SKM-1 treated with dmso at 0.1 percent for 144 hours (cell line): ENCODE results near the gene NHERF1.
A peak's percentile ranks its signal among the peaks of the same experiment; 100 is the strongest.

Experiments used
- DNase-seq: peaks from one replicate; lab custom pipeline; 2025; ENCODE audit not compliant: unreplicated experiment; lab: John Stamatoyannopoulos, UW

Gene NHERF1

DNA sequence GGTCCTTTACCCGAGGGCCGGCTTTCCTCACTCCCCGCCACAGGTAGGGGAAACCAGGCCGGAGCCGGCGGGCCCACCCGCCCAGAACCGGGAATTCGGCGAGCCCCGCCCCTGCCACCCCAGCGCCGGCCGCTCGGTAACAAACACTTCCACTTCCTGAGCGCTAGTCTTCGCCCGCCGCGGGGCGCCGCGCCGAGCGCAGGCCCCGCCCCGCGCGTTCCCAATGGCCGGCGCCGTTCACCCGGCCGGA lies 224 bp upstream of the NHERF1 start:
- DNase-seq, result no peak

DNA sequence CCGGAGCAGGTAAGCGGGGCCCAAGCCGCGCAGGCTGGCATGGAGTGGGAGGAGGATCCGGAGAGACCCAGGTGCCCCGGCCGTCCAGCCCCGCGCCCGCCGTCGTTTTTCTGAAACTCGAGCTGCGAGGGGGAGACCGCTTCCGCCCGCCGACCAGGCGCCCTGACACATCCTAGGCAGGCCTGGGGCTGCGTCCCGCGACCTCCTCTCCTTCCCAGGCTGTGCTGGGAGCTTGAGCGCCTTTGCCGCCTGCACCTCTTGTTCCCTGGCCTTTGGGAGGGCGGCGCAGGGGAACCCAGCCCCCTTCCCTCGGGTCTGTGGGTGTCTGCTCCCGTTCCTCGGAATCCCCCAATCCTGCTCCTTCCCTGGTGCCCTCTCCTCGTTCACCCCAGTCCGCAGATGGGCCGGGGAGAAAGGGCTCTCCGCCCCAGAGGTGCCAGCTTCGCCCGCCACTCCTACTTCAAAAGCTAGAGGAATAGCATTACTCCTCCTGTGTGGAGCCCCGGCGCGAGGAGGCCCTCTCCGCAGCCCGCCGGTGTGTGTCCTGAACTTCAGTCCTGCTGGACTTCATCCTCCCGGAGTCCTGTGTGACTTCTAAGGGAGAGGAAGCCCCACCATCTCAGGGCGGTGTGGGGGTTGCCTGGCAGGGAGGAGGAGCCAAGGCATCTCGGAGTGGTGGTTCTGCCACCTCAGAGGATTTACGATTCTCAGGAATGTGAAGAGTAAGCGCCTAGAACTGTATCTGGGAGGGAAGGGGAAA lies 1.0 kb downstream of the NHERF1 start:
- DNase-seq, result no peak

DNA sequence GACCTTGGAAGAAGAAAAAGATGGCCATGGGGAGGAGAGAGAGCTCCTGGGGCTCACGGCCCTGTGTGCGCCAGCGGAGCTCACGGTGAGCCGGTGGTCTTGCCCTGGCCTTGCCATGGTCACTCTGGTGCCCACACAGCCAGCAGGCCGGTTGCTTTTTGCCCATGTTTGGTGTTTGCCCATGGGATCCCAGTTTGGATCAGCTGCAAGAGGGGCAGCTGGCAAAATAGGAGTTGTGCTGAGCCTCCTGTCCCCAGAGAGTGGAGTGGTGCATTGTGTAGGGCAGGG lies 1.6 kb downstream of the NHERF1 start:
- DNase-seq, result no peak

DNA sequence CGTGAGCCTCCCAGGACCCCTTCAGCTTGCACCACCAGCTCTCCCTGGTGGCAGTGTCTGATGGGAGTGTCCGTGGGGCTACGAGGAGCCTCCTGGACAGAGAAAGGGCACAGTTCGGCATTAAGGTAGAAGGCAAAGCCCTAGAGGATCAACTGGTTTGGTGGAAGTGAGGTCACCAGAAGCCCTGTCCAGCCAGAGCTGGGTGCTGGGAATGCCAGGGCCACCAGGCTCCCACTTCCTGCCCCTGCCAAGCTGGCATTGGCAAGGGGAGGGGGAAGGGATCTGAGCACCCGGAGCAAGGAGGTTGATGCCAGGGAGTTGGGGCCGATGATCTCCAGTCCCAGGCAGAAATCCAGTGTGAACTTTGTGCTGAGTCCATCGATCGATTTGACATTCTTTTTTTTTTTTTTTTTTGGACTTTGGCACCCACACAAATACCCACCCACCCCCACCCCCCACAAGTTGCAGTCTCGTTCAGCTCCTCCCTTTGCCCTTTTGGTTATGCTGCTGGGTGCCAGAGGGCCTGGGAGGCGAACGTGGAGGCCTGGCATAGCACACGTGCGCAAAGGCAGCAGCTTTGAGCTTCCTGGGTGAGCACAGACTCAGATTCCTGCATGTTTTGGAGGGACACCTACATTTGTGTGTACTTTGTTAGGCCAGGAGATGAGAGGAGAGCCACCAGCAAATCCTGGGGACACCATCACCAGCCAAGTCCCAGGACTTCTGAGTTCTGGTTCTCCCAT lies 2.1 kb downstream of the NHERF1 start:
- no peak for DNase-seq

DNA sequence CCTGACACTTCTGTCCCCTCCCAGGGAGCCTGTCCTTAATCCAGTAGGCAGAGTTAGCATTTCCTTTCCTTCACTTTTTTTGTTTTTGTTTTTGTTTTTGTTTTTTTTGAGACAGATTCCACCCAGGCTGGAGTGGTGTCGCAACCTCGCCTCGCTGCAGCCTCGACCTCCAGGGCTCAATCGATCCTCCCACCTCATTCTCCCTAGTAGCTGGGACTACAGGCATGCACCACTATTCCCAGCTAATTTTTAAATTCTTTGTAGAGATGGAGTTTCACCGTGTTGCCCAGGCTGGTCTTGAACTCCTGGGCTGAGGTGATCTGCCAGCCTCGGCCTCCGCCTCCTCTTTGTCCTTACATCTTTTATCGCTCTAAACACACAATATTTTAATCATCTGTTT lies 4.0 kb downstream of the NHERF1 start:
- no peak for DNase-seq

DNA sequence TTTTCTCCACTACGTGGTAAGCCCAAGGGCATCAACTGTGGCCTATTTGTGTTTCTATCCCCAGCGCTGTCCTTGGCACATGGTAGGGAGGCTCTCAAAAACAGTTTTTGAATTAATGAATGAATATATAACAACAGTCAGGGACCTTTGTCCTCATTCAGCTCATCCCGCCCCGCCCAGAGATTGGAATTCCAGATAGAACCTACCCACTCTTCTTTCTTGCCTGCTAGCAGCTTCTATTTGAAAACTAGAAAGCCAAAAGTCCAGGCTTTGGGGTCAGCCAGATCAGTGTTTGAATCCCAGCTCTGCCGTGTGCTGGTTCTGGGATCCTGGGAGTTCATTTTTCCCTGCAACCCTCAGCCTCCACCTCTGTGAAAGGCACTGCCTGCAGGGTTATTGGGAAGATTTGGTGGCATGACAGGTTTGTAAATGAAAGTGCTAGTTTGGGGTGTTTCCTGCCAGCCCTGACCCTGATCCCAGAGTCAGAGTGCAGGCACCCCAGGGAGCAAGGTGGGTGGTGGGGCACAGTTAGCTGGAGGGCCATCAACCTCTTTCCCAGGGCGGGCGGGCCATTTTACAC lies 4.5 kb downstream of the NHERF1 start:
- no peak for DNase-seq

DNA sequence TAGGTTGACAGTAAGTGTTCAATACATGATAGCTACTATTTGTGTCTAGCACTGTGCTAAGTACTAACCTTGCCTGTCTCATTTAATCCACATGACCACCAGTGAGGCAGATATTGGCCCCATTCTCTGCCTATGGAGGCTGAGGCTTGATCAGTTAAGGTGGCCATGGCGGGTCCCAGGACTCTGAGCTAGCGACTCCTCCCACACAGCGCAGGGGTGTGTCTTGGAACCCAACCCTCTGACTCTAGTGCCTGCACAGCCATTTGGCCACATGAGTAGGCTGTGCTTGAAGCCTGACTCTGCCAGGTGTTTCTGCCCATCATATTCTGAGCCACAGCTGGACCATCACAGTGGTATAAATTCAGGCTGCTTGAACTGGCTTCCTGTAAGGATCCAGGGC lies 6.4 kb downstream of the NHERF1 start:
- no peak for DNase-seq

DNA sequence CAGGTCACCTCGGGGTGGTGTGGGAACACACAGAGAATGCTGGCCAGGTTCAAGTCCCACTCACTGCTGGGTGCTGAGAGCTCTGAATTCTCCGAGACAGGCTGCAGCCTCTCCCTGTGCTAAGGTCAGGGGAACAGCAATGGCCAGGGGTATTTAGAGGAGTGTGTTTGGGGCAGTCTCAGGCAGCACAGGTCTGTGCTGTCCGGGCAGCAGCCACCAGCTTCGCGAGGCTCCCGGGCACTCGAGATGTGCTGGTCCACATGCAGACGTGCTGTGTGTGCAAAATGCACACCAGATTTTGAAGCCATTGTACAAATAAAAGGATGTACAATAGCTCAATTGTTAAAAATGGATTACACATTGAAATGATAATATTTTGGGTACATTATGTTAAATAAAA lies 7.1 kb downstream of the NHERF1 start:
- DNase-seq, result no peak

DNA sequence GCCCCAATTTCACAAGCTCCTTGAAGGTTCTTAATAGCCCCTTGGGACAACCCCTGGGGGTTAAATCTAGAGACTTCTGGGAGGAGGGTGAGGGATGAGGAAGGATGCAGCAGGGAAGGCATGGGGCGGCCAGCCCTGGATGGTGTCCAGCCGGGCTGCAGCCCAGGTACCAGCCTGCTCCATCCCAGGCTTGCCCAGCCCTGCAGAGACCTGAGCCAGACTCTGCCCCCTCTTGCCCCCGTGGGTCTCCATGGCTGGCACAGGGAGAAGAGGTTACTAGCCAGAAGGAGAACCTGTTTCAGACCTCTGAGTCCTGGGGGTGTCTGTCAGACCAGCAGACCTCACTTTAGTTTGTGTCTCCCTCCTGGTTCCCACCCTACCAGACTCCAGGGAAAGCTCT lies 8.5 kb downstream of the NHERF1 start:
- no peak for DNase-seq

DNA sequence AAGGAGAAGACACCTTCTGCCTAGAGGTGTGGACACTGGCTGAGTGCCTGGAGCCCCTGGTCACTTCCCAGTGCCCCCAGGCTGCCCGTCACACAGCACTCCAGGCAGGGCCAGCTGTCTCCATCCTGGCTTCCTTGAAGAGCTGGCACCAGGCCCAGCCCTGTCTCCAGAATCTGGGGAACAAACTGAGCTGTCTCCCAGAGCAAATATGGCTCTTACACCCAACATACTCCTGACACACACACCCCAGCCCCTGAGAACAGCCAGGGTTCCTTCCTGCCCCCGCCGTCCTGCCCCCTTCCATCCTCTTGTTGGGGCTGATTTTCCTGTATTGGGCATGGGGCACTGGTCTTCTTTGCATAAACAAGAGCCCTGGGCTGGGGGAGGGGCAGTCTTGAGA lies 9.1 kb downstream of the NHERF1 start:
- DNase-seq, result no peak

DNA sequence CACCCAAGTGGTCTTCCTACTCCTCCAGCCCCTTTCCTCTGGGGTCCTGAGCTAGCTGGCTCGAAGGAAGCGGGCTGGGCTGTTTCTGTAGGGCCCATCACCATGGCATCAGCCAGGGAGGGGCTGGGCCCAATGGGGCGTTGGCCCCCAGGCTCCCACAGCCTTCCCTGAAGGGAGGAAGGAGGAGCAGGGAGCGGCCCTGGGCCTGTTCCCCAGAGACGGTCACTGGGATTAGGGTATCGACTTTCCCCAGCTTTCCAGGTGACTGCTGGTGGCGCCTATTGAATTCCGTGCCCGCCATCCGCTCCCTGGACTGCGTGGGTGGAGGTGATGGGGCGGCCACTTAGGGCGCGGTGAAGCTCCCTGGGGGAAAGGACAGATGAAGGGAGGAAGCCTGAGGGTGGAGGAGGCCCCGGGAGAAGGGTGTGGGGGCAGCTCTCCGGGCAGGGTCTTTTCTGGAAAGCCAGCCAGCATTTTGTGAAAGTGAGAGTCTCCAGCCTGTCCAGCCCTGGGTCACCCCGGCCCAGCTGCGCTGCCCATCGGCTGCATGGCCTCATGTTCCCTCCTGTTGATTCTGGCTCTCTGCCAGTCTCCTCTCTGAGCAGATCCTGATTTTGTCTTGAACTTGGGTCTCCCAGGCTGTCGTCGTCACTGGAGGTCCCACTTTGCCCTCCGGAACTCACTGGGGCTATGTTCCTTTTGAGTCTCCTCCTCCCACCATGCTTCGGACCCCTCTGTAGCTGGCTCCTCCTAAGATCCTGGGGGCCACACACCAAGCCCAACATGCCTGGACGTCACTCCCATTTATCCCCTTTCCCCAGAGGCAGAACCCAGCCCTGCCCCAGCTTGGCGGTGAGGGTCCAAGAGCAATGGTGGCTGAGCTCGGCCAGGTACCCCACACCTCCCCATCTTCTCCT lies 9.8 kb downstream of the NHERF1 start:
- DNase-seq, result no peak

DNA sequence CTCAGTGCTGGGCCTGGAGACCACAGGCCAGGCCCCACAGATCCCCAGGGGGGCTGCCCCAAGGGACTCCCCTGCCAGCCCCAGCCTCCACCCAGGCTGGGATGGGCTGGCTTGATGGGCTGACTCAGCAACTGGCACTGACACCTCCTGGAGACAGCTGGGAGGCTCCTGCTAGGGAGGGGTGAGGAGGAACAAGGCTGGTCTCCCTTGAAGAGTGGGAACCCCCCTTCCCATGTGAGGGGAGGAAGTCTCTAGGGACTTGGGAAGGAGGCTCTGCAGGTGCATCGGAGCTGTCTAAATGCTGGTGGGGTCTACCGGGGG lies 10.4 kb downstream of the NHERF1 start:
- no peak for DNase-seq

DNA sequence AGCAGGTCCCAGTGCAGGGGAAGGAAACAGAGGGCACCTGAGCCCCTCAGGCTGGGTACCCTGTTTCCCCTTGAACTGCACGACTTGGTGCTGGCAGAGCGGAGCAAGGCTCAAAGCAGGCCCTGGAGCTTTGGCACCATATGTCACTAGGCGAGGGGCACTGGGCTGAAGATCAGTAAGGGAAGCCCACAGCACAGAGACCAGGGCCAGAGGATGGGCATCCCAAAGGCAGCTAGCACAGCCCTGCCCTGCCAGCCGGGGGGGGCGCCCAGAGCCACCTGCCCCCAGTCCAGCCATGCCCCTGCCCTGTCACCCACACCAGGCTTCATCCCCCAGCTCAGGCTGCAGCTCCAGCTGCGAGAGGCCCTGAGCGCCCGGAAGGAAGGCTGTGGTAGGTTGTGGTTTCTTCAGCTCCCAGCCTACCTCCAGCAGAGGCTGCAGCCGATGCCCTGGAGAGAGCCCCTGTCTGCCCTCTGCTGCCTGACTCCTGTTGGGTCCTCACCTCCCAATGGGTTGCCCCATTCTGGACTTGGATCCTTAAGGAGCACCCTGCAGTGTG lies 10.9 kb downstream of the NHERF1 start:
- peak; percentile 62 for DNase-seq

DNA sequence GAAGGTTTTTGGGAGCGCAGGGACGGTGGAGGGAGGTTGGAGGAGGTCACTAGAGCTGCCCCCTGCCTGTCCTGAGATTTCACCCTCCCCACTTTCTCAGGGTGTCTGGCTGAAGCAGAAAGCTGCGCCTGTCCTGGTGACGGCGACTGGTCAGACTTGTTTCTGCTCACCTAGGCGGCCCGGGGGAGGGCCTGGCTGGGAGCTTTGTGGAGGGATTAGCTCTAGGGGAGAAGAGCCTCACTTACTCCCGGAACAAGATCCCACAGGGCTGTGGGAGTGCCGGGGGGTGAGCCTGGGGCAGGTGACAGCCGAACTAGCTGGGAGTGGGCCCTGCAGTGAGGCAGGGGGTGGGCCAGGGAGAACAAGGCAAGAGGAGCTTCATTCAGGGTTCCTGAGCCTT lies 11.5 kb downstream of the NHERF1 start:
- DNase-seq, result no peak

DNA sequence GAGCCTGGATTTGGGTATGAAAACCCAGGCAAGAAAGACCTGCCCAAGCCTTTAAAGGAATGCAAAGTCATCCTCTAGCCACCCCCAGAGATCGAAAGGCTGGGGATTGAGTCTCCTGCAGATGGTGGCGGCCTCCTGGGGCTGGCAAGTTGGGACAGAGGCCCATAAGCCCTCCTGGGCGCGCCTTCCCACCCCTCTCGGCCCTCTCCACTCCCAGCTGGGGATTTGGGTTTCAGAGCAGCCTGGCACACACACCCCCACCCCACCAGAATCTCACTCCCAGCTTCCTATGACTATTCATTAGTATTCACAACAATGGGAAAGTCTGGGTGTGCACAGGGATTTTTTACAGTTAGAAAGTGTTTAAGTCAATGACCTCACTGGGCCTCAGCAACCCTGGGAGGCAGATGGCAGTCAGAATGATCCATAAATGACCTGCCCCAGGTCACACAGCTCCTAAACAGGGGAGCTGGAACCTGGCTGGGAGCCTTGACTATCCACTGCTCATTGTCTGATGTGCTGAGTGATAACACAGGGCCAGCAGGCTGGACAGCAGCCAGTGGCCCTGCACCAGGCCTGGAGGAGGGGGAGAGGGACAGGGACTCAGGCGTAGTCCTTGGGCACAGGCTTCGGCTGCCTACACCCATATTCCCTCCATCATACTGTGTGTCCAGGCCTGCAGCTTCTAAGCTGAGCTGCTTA lies 12.1 kb downstream of the NHERF1 start:
- DNase-seq, result no peak

DNA sequence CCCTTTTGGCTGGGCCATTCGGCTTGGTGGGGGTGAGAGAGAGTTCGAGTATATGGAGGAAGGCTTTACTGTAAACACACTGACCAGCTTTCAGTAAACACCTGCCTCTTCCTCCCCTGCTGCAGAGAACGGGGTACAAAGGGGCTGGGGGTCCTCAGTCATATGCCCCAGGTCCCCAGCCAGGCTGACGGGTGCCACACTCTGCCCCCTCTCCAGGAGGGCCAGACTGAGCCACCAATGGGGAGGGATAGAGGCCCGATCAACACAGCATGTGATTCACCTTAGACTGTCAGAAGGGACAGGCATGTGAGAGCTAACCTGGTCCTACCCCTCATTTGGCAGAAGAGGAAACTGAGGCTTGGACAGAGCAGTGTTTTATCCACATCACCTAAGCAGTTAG lies 13.0 kb downstream of the NHERF1 start:
- no peak for DNase-seq

DNA sequence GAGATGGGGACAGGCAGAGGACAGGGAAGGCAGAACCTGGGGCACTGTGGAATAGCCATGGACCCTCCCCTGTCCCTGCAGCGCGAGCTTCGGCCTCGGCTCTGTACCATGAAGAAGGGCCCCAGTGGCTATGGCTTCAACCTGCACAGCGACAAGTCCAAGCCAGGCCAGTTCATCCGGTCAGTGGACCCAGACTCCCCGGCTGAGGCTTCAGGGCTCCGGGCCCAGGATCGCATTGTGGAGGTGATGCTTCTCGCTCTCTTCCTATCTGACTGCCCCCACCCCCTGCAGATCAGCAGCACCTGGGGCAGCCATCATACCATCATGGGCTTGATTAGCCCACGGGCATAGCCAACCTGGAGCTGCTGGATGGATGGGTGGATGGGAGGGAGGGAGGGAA lies 13.5 kb downstream of the NHERF1 start:
- no peak for DNase-seq

DNA sequence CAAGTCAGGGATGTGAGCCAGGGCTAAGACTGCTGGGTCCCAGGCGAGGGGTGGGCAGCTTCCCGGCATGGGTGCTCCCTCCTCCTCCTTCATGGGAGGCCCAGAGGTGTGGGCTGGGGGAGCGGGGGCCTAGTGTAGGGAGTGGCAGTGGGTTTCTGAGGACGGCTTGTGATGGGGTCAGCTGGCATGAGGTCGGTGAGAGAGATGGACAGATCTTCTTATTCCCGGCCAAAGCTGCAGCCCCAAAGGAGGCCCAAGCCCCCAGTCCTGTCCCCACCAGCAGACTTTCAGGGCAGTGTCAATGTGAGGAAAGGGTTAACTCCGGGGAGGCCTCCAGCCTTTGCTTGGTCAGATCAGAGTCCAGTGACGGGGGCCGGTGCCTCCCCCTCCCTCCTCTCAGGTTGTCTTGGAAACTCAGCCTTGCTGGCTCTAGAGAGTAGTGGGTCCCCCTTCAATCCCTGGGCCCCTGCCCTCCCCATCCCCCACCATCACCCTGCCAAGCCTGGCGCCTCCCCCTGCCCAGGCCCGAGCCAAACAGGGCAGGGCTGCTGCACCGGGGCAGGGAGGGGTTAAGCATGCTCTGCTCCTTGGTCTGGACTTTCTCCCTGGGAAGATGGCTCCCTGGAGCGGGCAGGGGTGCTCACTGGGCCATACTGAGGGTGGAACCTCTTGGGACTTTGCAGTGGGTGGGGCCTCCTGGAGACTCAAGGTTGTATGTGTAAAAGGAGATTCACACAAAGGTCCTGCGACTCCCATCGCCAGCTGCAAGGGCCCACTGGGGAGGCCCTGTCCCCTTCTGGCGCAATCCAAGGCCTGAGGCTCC lies 15.3 kb downstream of the NHERF1 start:
- no peak for DNase-seq

DNA sequence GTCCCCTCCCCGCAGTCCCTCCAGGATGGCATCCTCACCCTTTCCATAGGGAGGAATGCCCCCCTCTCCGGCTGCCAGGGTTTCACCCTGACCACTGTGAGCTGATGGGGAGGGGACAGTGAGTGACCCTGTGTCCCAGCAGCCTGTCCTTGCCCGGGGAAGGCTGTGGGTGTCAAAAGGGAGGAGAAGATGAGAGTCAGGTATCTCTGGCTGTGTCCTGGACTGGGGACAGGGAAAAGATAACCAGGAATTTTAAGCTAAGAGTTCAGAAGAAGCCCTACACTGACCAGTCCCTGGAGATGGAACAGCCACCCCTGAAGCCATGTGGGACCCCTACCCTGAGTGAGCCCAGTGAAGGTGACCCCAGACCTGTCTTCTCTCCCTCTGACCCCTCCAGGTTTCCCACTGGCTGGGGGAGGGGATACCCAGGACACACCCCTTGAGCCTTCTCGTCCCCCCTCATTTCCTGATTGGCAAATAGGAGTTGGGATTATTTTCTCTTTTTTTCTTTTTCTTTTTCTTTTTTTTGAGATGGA lies 16.4 kb downstream of the NHERF1 start:
- DNase-seq, result no peak

DNA sequence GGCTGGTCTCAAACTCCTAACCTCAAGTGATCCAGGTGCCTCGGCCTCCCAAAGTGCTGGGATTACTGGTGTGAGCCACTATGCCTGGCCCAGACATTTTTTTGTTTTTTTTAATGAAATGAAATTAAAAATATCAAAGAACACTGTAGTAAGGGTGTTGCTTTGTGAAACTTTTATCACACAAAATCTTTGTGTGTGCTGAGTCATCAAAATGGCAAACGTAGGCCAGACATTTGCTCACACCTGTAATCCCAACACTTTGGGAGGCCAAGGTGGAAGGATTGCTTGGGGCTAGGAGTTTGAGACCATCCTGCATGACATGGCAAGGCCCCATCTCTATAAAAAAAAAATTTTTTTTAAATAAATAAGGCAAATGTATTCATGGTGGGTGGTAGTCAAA lies 18.0 kb downstream of the NHERF1 start:
- DNase-seq, result no peak
